ENCODE results near the gene CCER1. TPM values are rescaled to one million over a fixed set of nuclear protein-coding genes. Genes with fewer than 3 reads are reported as not detected.

CCER1 gene
- total RNA-seq, 1 experiment from 2014 or later: not detected

GRCh38 chr12:90995010-90995409 lies 40.0 kb upstream of the CCER1 start:
- WGBS (ENCODE audit: extremely low coverage, insufficient read length, low lambda C conversion rate): no CpG with 5 or more reads among the region's 2 CpGs
- TF ChIP-seq CTCF (conservative IDR thresholded peaks at IDR 0.05): no peak
- H3K18ac ChIP-seq (ENCODE audit: insufficient read length, low read depth, low read length): no peak overlapping the region

More at GRCh38 chr12:90995010-90995409, 40.0 kb upstream of the CCER1 start:
- H2BK5ac ChIP-seq (ENCODE audit: insufficient read length, low read length): no peak overlapping the region
- Mint-ChIP-seq H3K9me3 (peaks cover 9 to 12% of the 10 kb centered on the region in 2 experiments), H3K36me3 (ENCODE audit: insufficient read depth in 1 of 3, low read depth in 3 of 3) (peaks cover 6 to 18% (median 9%) of the 10 kb centered on the region in 3 experiments), H3K4me3 (no peak overlapping the region), H3K4me1 (peaks cover 4% of the 10 kb centered on the region in 2 experiments; a peak in 2 of 4 replicates), H3K27me3 (ENCODE audit: low read depth) (peaks cover 20% of the 10 kb centered on the region), H3K27ac (no peak overlapping the region)
- no peak overlapping the region for H3K4me2 ChIP-seq (ENCODE audit: insufficient read depth, insufficient read length, low read length)
- H3K9me3 ChIP-seq (ENCODE audit: control insufficient read depth, low read depth, low read length): no peaks in the 10 kb centered on the region
- no peak overlapping the region for H3K9ac ChIP-seq (ENCODE audit: extremely low read depth, insufficient read length, low read length)
- H3K27ac ChIP-seq (ENCODE audit: insufficient read length, low read depth, low read length): no peak overlapping the region
- no peaks in the 10 kb centered on the region for H3K23me2 ChIP-seq (ENCODE audit: insufficient read length, low read depth, low read length, poor library complexity, severe bottlenecking)
- no peak overlapping the region for H2BK12ac ChIP-seq (ENCODE audit: insufficient read length, low read depth, low read length)
- H2BK20ac ChIP-seq (ENCODE audit: low read depth, low read length, poor library complexity, severe bottlenecking): no peak overlapping the region
- H3K14ac ChIP-seq (ENCODE audit: insufficient read depth, low read length): no peak overlapping the region
- H4K91ac ChIP-seq (ENCODE audit: insufficient read length, low read depth, low read length): no peak overlapping the region
- H3K4ac ChIP-seq (ENCODE audit: low read depth, low read length): no peak overlapping the region
- no peaks in the 10 kb centered on the region for H3K79me2 ChIP-seq (ENCODE audit: insufficient read depth, low read length)
- no peak overlapping the region for H3T11ph ChIP-seq (ENCODE audit: low read length)
- H4K20me1 ChIP-seq (ENCODE audit: control insufficient read depth, insufficient read depth, insufficient read length): no peaks in the 10 kb centered on the region
- H3K79me1 ChIP-seq (ENCODE audit: insufficient read depth, low read depth, low read length, poor library complexity, severe bottlenecking): no peaks in the 10 kb centered on the region
- H2AFZ ChIP-seq (ENCODE audit: low read length): no peak overlapping the region
- H4K8ac ChIP-seq (replicated peaks; ENCODE audit: insufficient read length, low read depth, low read length): no peak overlapping the region
- H3K56ac ChIP-seq (ENCODE audit: insufficient read length, low read depth, low read length): no peak overlapping the region
- no peaks in the 10 kb centered on the region for H3K27me3 ChIP-seq (ENCODE audit: insufficient read depth, low read length)
- DNase-seq: no peak
- H3K23ac ChIP-seq (ENCODE audit: insufficient read length, low read depth, low read length): no peak overlapping the region
- no peak overlapping the region for H2BK15ac ChIP-seq (ENCODE audit: low read depth, low read length)
- H2AK5ac ChIP-seq (ENCODE audit: insufficient read length, low read length): no peak overlapping the region
- H3K4me1 ChIP-seq (ENCODE audit: insufficient read depth, low read length): no peaks in the 10 kb centered on the region
- no peak overlapping the region for H2BK120ac ChIP-seq (ENCODE audit: low read depth, low read length, poor library complexity, severe bottlenecking)
- H4K5ac ChIP-seq (ENCODE audit: insufficient read length, low read depth, low read length): no peak overlapping the region

All from H9 (cell line).